Fibroblast of lung (primary cell): ENCODE data around the gene MT1B.

Experiments
- CTCF ChIP-seq, 2 donors: IDR thresholded peaks in 1 of 2; conservative IDR thresholded peaks in 1 of 2; 1 replicate in 1 of 2; 2 replicates in 1 of 2; pipeline ENCODE4 v1.5.1; 2011 to 2012; ENCODE audit warnings: low read length in 2 of 2, control low read depth in 1 of 2, inconsistent platforms in 1 of 2, low read depth in 1 of 2, mild to moderate bottlenecking in 1 of 2
- EZH2 ChIP-seq: IDR thresholded peaks from 2 replicates; pipeline ENCODE4 v1.5.1; 2012; ENCODE audit warnings: low read length, control low read depth, mild to moderate bottlenecking; ENCODE audit errors: missing control alignments

- TF ChIP-seq CTCF (conservative IDR thresholded peaks at IDR 0.05 in 1 of 2, IDR thresholded peaks at IDR 0.05 in 1 of 2; ENCODE audit: low read depth in 1 of 2, low read length in 2 of 2) (no peak), EZH2 (no peak)
These were observed 48.9 kb downstream of the MT1B start for GRCh38 chr16:56700631-56701030.
